HG03439 (cell line): Measurements from ENCODE around the gene ELOVL7.
"Not testable (repeated sequence)": the region's sequence is repeated elsewhere in the genome, so short reads cannot be mapped to it uniquely, and the experiment has no call there.

Experiments
- ATAC-seq: cut with Tn5 transposase; IDR thresholded peaks from one replicate; pipeline ENCODE4 v1.9.1; 2021; ENCODE audit warnings: mild to moderate bottlenecking, moderate library complexity; ENCODE audit not compliant: unreplicated experiment

ELOVL7 gene

DNA sequence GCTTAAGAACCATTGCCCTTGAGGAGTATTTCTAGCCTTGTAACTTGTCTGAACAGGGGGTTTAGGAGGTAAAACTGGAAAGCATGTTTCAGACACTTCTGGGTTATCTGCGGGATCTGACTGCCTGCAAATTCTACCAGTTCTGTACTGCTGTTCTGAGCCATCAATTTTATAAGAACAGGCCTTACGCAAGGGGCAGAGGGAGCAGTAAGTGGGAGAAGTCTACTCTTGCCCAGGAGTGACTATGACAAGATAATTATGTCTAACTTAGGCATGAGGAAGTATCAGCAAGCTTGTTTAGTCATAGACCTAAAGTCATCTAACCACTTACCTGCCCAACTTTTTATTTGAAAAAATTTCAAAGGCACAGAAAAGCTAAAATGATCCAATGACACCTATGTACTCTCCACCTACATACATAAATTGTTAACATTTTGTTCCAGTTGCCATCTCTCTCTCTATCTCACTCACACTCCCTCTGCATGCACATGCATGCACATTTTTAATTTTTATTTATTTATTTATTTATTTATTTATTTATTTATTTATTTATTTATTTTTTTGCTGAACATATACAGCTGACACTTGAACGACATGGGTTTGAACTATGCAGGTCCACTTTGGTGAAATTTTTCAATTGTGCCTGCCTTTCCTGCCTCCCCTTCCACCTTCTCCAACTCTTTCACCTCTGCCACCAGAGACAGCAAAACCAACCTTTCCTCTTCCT, 125.7 kb downstream of the ELOVL7 start:
- ATAC-seq, result no peak

DNA sequence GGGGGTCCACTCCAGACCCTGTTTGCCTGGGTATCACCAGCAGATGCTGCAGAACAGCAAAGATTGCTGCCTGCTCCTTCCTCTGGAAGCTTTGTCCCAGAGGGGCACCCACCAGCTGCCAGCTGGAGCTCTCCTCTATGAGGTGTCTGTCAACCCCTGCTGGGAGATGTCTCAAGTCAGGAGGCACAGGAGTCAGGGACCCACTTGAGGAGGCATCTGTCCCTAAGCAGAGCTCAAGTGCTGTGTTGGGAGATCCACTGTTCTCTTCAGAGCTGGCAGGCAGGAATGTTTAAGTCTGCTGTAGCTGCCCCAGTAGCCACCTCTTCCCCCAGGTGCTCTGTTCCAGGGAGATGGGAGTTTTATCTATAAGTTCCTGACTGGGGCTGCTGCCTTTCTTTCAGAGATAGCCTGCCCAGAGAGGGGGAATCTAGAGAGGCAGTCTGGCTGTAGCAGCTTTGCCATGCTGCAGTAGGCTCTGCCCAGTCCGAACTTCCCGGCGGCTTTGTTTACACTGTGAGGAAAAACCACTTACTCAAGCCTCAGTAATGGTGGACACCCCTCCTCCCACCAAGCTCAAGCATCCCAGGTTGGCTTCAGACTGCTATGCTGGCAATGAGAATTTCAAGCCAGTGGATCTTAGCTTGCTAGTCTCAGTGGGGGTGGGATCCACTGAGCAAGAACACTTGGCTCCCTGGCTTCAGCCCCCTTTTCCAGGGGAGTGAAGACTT, 128.7 kb downstream of the ELOVL7 start:
- not testable (repeated sequence) for ATAC-seq

DNA sequence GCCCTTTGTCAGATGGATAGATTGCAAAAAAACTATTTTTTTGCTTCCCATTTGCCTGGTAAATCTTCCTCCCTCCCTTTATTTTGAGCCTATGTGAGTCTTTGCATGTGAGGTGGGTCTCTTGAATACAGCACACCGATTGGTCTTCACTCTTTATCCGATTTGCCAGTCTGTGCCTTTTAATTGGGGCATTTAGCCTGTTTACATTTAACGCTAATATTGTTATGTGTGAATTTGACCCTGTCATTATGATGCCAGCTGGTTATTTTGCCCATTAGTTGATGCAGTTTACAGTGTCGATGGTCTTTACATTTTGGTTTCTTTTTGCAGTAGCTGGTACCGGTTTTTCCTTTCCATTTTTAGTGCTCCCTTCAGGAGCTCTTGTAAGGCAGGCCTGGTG, 131.1 kb downstream of the ELOVL7 start:
- ATAC-seq, result no peak

DNA sequence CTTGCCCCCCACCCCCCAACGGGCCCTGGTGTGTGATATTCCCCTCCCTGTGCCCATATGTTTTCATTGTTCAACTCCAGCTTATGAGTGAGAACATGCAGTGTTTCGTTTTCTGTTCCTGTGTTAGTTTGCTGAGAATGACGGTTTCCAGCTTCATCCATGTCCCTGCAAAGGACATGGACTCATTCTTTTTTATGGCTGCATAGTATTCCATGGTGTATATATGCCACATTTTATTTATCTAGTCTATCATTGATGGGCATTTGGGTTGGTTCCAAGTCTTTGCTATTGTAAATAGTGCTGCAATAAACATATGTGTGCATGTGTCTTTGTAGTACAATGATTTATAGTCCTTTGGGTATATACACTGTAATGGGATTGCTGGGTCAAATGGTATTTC, 132.2 kb downstream of the ELOVL7 start:
- not testable (repeated sequence) for ATAC-seq

DNA sequence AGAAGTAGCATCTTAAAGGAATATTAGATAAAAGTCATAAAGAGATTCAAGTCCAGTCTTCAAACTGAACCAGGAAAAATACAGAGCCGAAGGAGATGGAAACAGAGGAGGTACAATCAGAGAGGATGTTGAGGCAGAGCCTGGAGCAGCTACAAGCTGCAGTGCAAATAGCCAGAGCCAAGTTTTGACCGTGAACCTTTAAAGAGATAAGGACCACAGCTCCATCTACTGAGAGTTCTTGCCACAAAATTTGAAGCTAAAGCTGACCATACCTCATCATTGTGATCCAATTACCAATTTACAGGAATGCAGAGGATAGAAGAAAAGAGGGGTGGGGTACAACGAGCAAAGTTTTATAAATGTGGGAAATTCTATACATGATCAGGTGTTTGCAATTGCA, 133.7 kb downstream of the ELOVL7 start:
- ATAC-seq, result no peak

DNA sequence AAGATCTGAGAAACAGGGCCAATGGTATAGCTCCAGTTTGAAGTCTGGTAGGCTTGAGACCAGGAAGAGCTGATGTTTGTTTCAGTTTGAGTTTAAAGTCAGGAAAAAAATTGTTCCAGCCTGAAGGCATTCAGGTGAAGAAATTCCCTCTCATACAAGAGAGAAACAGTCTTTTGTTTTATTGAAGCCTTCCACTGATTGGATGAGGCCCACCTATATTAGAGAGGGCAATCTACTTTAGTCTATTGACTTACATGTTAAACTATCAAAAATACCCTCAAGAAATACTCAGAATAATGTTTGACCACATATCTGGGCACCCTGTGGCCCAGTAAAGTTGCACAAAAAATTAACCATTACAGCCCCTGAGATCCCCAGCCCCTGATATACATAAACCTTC, 138.9 kb downstream of the ELOVL7 start:
- ATAC-seq, result no peak

DNA sequence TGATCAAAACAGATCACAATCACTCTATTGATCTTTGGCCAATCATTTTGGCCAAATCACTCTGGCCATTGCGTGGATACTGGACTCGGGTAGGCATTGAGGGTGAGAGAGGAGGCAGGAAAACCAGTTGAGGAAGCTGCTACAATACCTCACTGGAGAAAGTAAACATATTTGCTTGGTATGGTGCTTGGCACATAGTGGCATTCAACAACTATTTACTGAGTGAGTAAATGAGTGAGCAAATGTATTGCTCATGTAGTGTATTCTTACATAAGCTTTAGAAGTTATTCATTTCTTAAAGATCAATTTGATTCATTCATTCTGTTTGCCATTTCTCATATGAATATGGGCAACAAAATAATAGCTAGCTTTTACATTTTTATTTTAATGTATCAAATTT, 140.1 kb downstream of the ELOVL7 start:
- no peak for ATAC-seq
